Stimulated activated naive CD8-positive, alpha-beta T cell treated with anti-CD3 and anti-CD28 coated beads, Interleukin-15, Interleukin-2, amounts not matched to agents 100 U/mL and 50 U/mL, for 24 hours (primary cell): ENCODE data around the gene FHDC1.
"Not testable (repeated sequence)": the region's sequence is repeated elsewhere in the genome, so short reads cannot be mapped to it uniquely, and the experiment has no call there.

Source experiments
- ATAC-seq: fragments of 150-1000 bp; cut with Tn5 transposase; one replicate; pipeline ENCODE4 v1.10.0; 2021
- DNase-seq: peaks from one replicate; pipeline ENCODE4 v3.0.0; 2021

The FHDC1 gene

GRCh38 chr4:152935631-152936445 lies at the start of gene FHDC1:
Gene FHDC1 (plus strand): TSS chr4:152936323. CDS start chr4:152943058, 6,735 bp downstream.
- peak; percentile 34 for ATAC-seq
- DNase-seq: peak; percentile 12

- DNase-seq (no peak), ATAC-seq (no peak)
These were observed 48.1 kb upstream of the FHDC1 start for GRCh38 chr4:152887981-152888380.

GRCh38 chr4:152892974-152893373 lies 43.1 kb upstream of the FHDC1 start:
- DNase-seq: no peak
- no peak for ATAC-seq

GRCh38 chr4:152894673-152895072 lies 41.5 kb upstream of the FHDC1 start:
- ATAC-seq (no peak), DNase-seq (no peak)

GRCh38 chr4:152896811-152897210 lies 39.3 kb upstream of the FHDC1 start:
- no peak for ATAC-seq
- no peak for DNase-seq

GRCh38 chr4:152898133-152898532 lies 38.0 kb upstream of the FHDC1 start:
- DNase-seq: not testable (repeated sequence)

GRCh38 chr4:152898606-152899005 lies 37.5 kb upstream of the FHDC1 start:
- ATAC-seq: no peak
- no peak for DNase-seq

More at GRCh38 chr4:152898133-152898532, 38.0 kb upstream of the FHDC1 start:
- not testable (repeated sequence) for ATAC-seq

GRCh38 chr4:152900395-152900794 lies 35.7 kb upstream of the FHDC1 start:
- ATAC-seq (no peak), DNase-seq (no peak)

GRCh38 chr4:152901205-152901604 lies 34.9 kb upstream of the FHDC1 start:
- no peak for DNase-seq
- ATAC-seq: no peak

GRCh38 chr4:152903658-152904057 lies 32.5 kb upstream of the FHDC1 start:
- no peak for DNase-seq
- ATAC-seq: no peak

- no peak for DNase-seq
- ATAC-seq: no peak
These were observed 26.2 kb upstream of the FHDC1 start for GRCh38 chr4:152909901-152910300.

- ATAC-seq: no peak
- DNase-seq: no peak
These were observed 25.6 kb upstream of the FHDC1 start for GRCh38 chr4:152910521-152910920.

GRCh38 chr4:152917543-152918395 lies 18.4 kb upstream of the FHDC1 start:
- no peak for ATAC-seq
- DNase-seq: no peak

- no peak for ATAC-seq
These were observed 16.3 kb upstream of the FHDC1 start for GRCh38 chr4:152919826-152920225.

GRCh38 chr4:152920768-152921167 lies 15.4 kb upstream of the FHDC1 start:
- no peak for DNase-seq
- no peak for ATAC-seq

More at GRCh38 chr4:152919826-152920225, 16.3 kb upstream of the FHDC1 start:
- no peak for DNase-seq

- no peak for DNase-seq
- ATAC-seq: no peak
These were observed 14.8 kb upstream of the FHDC1 start for GRCh38 chr4:152921284-152921683.

- DNase-seq (no peak), ATAC-seq (no peak)
These were observed 10.3 kb upstream of the FHDC1 start for GRCh38 chr4:152925851-152926250.

- DNase-seq: no peak
- no peak for ATAC-seq
These were observed 9.2 kb upstream of the FHDC1 start for GRCh38 chr4:152926959-152927358.

- ATAC-seq: no peak
These were observed 8.4 kb upstream of the FHDC1 start for GRCh38 chr4:152927737-152928136.

GRCh38 chr4:152928286-152928685 lies 7.8 kb upstream of the FHDC1 start:
- DNase-seq (no peak), ATAC-seq (no peak)

More at GRCh38 chr4:152927737-152928136, 8.4 kb upstream of the FHDC1 start:
- DNase-seq: no peak

GRCh38 chr4:152929888-152930287 lies 6.2 kb upstream of the FHDC1 start:
- no peak for DNase-seq
- ATAC-seq: no peak

- DNase-seq: peak; percentile 24
- ATAC-seq: no peak
These were observed 980 bp upstream of the FHDC1 start for GRCh38 chr4:152935143-152935542.
